Measurements from ENCODE around the gene PLA2G12A.

- no peak for TF ChIP-seq EZH2 (IDR thresholded peaks at IDR 0.05; ENCODE audit: insufficient read depth, poor library complexity, severe bottlenecking)
- no peak for TF ChIP-seq EZH2phosphoT487 (IDR thresholded peaks at IDR 0.05; ENCODE audit: insufficient read depth, low read depth)
Measured at GRCh38 chr4:109745830-109746229, 16.0 kb upstream of the PLA2G12A start.

All from GM23248 (cell line).